A673 (cell line): Measurements from ENCODE around the gene CTIF.

Experiments
- EZH2 ChIP-seq: fragments of 200-600 bp; sonication (generic); IDR thresholded peaks from 2 replicates; pipeline ENCODE4 v1.6.1; 2017; ENCODE audit warnings: borderline replicate concordance, low read depth, mild to moderate bottlenecking, mixed read lengths, antibody characterized with exemption, low read length; ENCODE audit not compliant: poor library complexity, severe bottlenecking
- TF ChIP-seq, protein P1 (sequence below): fragments of 300-800, 200-600 bp; sonication (generic); conservative IDR thresholded peaks from 2 replicates; pipeline ENCODE4 v1.5.1; 2017; ENCODE audit warnings: low read depth, mild to moderate bottlenecking, antibody characterized with exemption, low read length, moderate library complexity, mixed read lengths

DNA sequence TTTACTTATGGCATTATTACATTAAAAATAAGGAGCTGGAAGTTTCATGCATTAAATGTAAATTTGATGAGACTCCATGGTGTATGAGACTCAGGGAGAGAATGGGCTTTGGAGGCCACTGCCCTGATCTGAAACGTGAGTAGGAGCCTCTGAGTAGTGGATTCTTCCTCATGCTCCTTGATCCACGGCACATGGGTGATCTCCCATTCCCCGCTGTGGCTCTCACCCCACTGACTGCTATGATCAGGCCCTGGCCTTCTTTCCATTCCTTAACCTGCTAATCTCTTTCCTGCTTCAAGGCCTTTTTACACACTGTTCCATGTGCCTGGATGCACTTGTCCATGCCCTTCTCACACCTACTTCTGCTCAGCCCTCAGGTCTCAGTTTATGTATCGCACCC lies 343.5 kb downstream of the CTIF start:
- TF ChIP-seq, protein P1, sequence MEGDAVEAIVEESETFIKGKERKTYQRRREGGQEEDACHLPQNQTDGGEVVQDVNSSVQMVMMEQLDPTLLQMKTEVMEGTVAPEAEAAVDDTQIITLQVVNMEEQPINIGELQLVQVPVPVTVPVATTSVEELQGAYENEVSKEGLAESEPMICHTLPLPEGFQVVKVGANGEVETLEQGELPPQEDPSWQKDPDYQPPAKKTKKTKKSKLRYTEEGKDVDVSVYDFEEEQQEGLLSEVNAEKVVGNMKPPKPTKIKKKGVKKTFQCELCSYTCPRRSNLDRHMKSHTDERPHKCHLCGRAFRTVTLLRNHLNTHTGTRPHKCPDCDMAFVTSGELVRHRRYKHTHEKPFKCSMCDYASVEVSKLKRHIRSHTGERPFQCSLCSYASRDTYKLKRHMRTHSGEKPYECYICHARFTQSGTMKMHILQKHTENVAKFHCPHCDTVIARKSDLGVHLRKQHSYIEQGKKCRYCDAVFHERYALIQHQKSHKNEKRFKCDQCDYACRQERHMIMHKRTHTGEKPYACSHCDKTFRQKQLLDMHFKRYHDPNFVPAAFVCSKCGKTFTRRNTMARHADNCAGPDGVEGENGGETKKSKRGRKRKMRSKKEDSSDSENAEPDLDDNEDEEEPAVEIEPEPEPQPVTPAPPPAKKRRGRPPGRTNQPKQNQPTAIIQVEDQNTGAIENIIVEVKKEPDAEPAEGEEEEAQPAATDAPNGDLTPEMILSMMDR: no peak
- TF ChIP-seq EZH2: no peak
